IMR-90 (cell line): Measurements from ENCODE around the gene ANKRD44.
"Not testable (repeated sequence)": the region's sequence is repeated elsewhere in the genome, so short reads cannot be mapped to it uniquely, and the experiment has no call there.

Experiments
- CTCF ChIP-seq: conservative IDR thresholded peaks from 2 replicates; pipeline ENCODE4 v1.5.1; 2012; ENCODE audit warnings: mild to moderate bottlenecking, low read depth, low read length, improper control_type of control experiment
- ELK1 ChIP-seq: fragments of 150-350 bp; IDR thresholded peaks from 2 replicates; pipeline ENCODE4 v1.6.1; 2016; ENCODE audit warnings: low read depth, mild to moderate bottlenecking, low read length, moderate library complexity, borderline replicate concordance
- POLR2A ChIP-seq: IDR thresholded peaks from 2 replicates; pipeline ENCODE4 v1.6.1; 2012; ENCODE audit warnings: mild to moderate bottlenecking, low read depth, low read length
- RCOR1 ChIP-seq: IDR thresholded peaks from 2 replicates; pipeline ENCODE4 v1.6.1; 2012; ENCODE audit warnings: mild to moderate bottlenecking, low read length, improper control_type of control experiment; ENCODE audit not compliant: insufficient replicate concordance
- RFX5 ChIP-seq: IDR thresholded peaks from 2 replicates; pipeline ENCODE4 v1.8.0; 2012; ENCODE audit warnings: low read depth, mild to moderate bottlenecking, low read length, moderate library complexity

GRCh38 chr2:197343968-197344367 is 33.4 kb upstream of the ANKRD44 start:
- TF ChIP-seq CTCF, POLR2A, ELK1, RCOR1, RFX5: not testable (repeated sequence)
